ENCODE results near the gene SCRG1.

SCRG1 gene

GRCh38 chr4:173362666-173363065 lies 36.2 kb downstream of the SCRG1 start:
- no peak for DNase-seq (ENCODE audit: low spot score)

- DNase-seq (ENCODE audit: low spot score) = peak; percentile 38
These were observed 38.2 kb downstream of the SCRG1 start for GRCh38 chr4:173360587-173361221.

- no peak for DNase-seq (ENCODE audit: low spot score)
These were observed 41.0 kb downstream of the SCRG1 start for GRCh38 chr4:173357939-173358338.

GRCh38 chr4:173347467-173347866 lies 51.4 kb downstream of the SCRG1 start:
- no peak for DNase-seq (ENCODE audit: low spot score)

- peak; percentile 63 for DNase-seq (ENCODE audit: low spot score)
These were observed 52.8 kb downstream of the SCRG1 start for GRCh38 chr4:173346074-173346473.

- no peak for DNase-seq (ENCODE audit: low spot score)
These were observed 53.3 kb downstream of the SCRG1 start for GRCh38 chr4:173345648-173346047.

- DNase-seq (ENCODE audit: low spot score) = no peak
These were observed 55.0 kb downstream of the SCRG1 start for GRCh38 chr4:173343832-173344397.

- no peak for DNase-seq (ENCODE audit: low spot score)
These were observed 61.5 kb downstream of the SCRG1 start for GRCh38 chr4:173337463-173337862.

GRCh38 chr4:173334891-173335752 lies 63.8 kb downstream of the SCRG1 start:
- DNase-seq (ENCODE audit: low spot score) = peak; percentile 85
